Lung (tissue), 12 donors: ENCODE results near the gene MMP2. TPM values are rescaled to one million over a fixed set of nuclear protein-coding genes. Genes with fewer than 3 reads are reported as not detected.
A peak's percentile ranks its signal among the peaks of the same experiment; 100 is the strongest.

Source experiments
- ATAC-seq: fragments of 200-7000 bp; cut with Tn5 transposase; one replicate; pipeline ENCODE4 v1.9.1; 2020; ENCODE audit warnings: moderate number of reproducible peaks; ENCODE audit not compliant: insufficient read depth, low FRiP score
- DNase-seq, 3 donors: peaks; one replicate each; pipeline ENCODE4 v3.0.0-alpha.2; 2013 to 2017
- H3K27ac ChIP-seq, 2 donors: one replicate each; pipeline ENCODE4 v1.5.1; 2013; ENCODE audit warnings: mild to moderate bottlenecking in 2 of 2, moderate library complexity in 2 of 2, control low read depth in 1 of 2, inconsistent platforms in 1 of 2, low read depth in 1 of 2, low read length in 1 of 2
- H3K27me3 ChIP-seq, 3 donors: one replicate each; pipeline ENCODE4 v1.5.1; 2013; ENCODE audit warnings: low read length in 2 of 3; ENCODE audit not compliant: control insufficient read depth in 3 of 3, insufficient read depth in 3 of 3
- H3K36me3 ChIP-seq, 4 donors: one replicate each; pipeline ENCODE4 v1.5.1; 2013; ENCODE audit warnings: low read length in 4 of 4, mild to moderate bottlenecking in 1 of 4, moderate library complexity in 1 of 4; ENCODE audit not compliant: control insufficient read depth in 4 of 4, insufficient read depth in 4 of 4
- H3K4me1 ChIP-seq, 5 donors: one replicate each; pipeline ENCODE4 v1.5.1; 2013; ENCODE audit warnings: low read length in 5 of 5, mild to moderate bottlenecking in 2 of 5, moderate library complexity in 1 of 5; ENCODE audit not compliant: control insufficient read depth in 5 of 5, insufficient read depth in 5 of 5
- H3K4me3 ChIP-seq: one replicate; pipeline ENCODE4 v1.5.1; 2013; ENCODE audit warnings: mild to moderate bottlenecking, control low read depth, moderate library complexity
- H3K9ac ChIP-seq, 2 donors: one replicate each; pipeline ENCODE4 v1.5.1; 2013; ENCODE audit warnings: low read length in 2 of 2, control low read depth in 1 of 2; ENCODE audit not compliant: insufficient read depth in 1 of 2
- H3K9me3 ChIP-seq, 4 donors: one replicate each; pipeline ENCODE4 v1.5.1; 2013; ENCODE audit warnings: low read length in 3 of 4, mild to moderate bottlenecking in 1 of 4, moderate library complexity in 1 of 4; ENCODE audit not compliant: control insufficient read depth in 4 of 4, insufficient read depth in 3 of 4
- CTCF ChIP-seq: IDR thresholded peaks from 2 replicates; pipeline ENCODE4 v1.5.1; 2012; ENCODE audit warnings: mild to moderate bottlenecking; ENCODE audit errors: control extremely low read depth, extremely low read depth
- WGBS, 2 donors: extraction: QIAGEN DNeasy Blood & Tissue Kit; methylation state at CpG; one replicate each; pipeline ENCODE4 v1.1.7; 2013; 5-methylcytosine and 5-hydroxymethylcytosine counted together
- polyA plus RNA-seq, 2 donors: library from polyadenylated mRNA; stranded (reverse); fragments of 200-250 nt; gene quantifications; one replicate each; pipeline ENCODE4 v1.2.1, GENCODE V29; 2013
- total RNA-seq, 2 donors: library from RNA; depleted of rRNA in 1 of 2; stranded (reverse); fragments of >200 nt in 1 of 2; gene quantifications; one replicate each; pipeline ENCODE4 v1.2.1, GENCODE V29; 2014 to 2021
- donor health status: control.
- donor health status: control.
- donor health status: Bipolar disorder and iron deficiency.
- donor health status: healthy.
- donor health status: DM: yes; HTN: yes; CAD: no.

MMP2 gene
- total and polyA plus RNA-seq, 4 donors, result 41.9 to 291 (median 169) TPM

GRCh38 chr16:55434000-55434399, 45.0 kb upstream of the MMP2 start:
- ATAC-seq (no peak), DNase-seq (no peak)
- no peak overlapping the region for H3K4me3 ChIP-seq
- no peaks in the 10 kb centered on the region for H3K9me3 ChIP-seq
- no peak overlapping the region for H3K9ac ChIP-seq
- H3K36me3 ChIP-seq, result no peaks in the 10 kb centered on the region
- no peaks in the 10 kb centered on the region for H3K4me1 ChIP-seq
- no peak overlapping the region for H3K27ac ChIP-seq
- TF ChIP-seq CTCF, result no peak
- peaks cover 0 to 11% (median 0%) of the 10 kb centered on the region in 3 donors for H3K27me3 ChIP-seq
- 63 to 96% methylated on average over 4 of the region's 4 CpGs for WGBS, 2 donors

GRCh38 chr16:55435387-55435786, 43.6 kb upstream of the MMP2 start:
- no peak for DNase-seq
- H3K36me3 ChIP-seq, result no peaks in the 10 kb centered on the region
- no peaks in the 10 kb centered on the region for H3K9me3 ChIP-seq
- no peak overlapping the region for H3K27ac ChIP-seq
- no peak for TF ChIP-seq CTCF
- no peaks in the 10 kb centered on the region for H3K4me1 ChIP-seq
- no peak overlapping the region for H3K9ac ChIP-seq
- no peak overlapping the region for H3K4me3 ChIP-seq
- no peak for ATAC-seq
- WGBS, 2 donors, result 30 to 57% methylated on average over 5 of the region's 5 CpGs
- H3K27me3 ChIP-seq, result peaks cover 0 to 11% (median 0%) of the 10 kb centered on the region in 3 donors

- no peak overlapping the region for H3K27ac ChIP-seq
- no peak for TF ChIP-seq CTCF
- no peaks in the 10 kb centered on the region for H3K36me3 ChIP-seq
- no peak for ATAC-seq
- H3K4me3 ChIP-seq, result no peak overlapping the region
- DNase-seq, result no peak
- WGBS, 2 donors, result 79 to 88% methylated on average over 3 of the region's 3 CpGs
- H3K9ac ChIP-seq, result no peak overlapping the region
- H3K9me3 ChIP-seq, result no peaks in the 10 kb centered on the region
- H3K4me1 ChIP-seq, result no peaks in the 10 kb centered on the region
- H3K27me3 ChIP-seq, result peaks cover 0 to 11% (median 0%) of the 10 kb centered on the region in 3 donors
Observed at GRCh38 chr16:55436587-55436986, 42.4 kb upstream of the MMP2 start.

- H3K9me3 ChIP-seq, result no peaks in the 10 kb centered on the region
- H3K4me1 ChIP-seq, result no peaks in the 10 kb centered on the region
- H3K9ac ChIP-seq, result no peak overlapping the region
- ATAC-seq (peak; percentile 50), DNase-seq (no peak)
- no peaks in the 10 kb centered on the region for H3K36me3 ChIP-seq
- 20 to 36% methylated on average over 3 of the region's 3 CpGs for WGBS, 2 donors
- H3K4me3 ChIP-seq, result no peak overlapping the region
- H3K27ac ChIP-seq, result no peak overlapping the region
- no peak for TF ChIP-seq CTCF
- peaks cover 0 to 11% (median 0%) of the 10 kb centered on the region in 3 donors for H3K27me3 ChIP-seq
Observed at GRCh38 chr16:55437625-55438024, 41.4 kb upstream of the MMP2 start.
